ENCODE data around the gene NBEAL2. TPM values are rescaled to one million over a fixed set of nuclear protein-coding genes. Genes with fewer than 3 reads are reported as not detected.
A peak's percentile ranks its signal among the peaks of the same experiment; 100 is the strongest.

The NBEAL2 gene
- total and polyA plus RNA-seq, 10 of the 15 experiments (the other 5 are each of a cell fraction or from before 2014, with no cell fraction given), result 0.07 to 127 (median 29.4) TPM

GRCh38 chr3:46942481-46943236 is 36.8 kb upstream of the NBEAL2 start:
- SMC1A ChIA-PET (ENCODE audit: uncharacterized antibody, unreplicated experiment), result interaction anchor here (1.2 to 6.8 kb wide), 6 partner anchors 12 to 39 kb away, joined by 3 to 53 read pairs (median 4); no protein-coding TSS in a partner anchor
- no peak for FAIRE-seq

More at GRCh38 chr3:46942481-46943236, 36.8 kb upstream of the NBEAL2 start:
- ChIA-PET RAD21 (ENCODE audit: unreplicated experiment) (interaction anchor here (1.5 to 1.9 kb wide), 2 partner anchors 9 to 15 kb away, joined by 4 to 9 read pairs; no protein-coding TSS in a partner anchor), CTCF (interaction anchor here (2.2 kb wide), 1 partner anchor 13 kb away, joined by 7 read pairs; no protein-coding TSS in a partner anchor), POLR2A (interaction anchor here (1.6 to 5.2 kb wide), 3 partner anchors 10 to 15 kb away, joined by 5 to 44 read pairs (median 8); no protein-coding TSS in a partner anchor)
- in situ Hi-C loops (cut with MboI), result no loop called here
- Histone ChIP-seq H3K79me2 (ENCODE audit: control insufficient read depth, insufficient read depth, low read length) (peaks cover 88% of the 10 kb centered on the region), H3K4me3 (no peak overlapping the region), H3K36me3 (ENCODE audit: control insufficient read depth in 2 of 2, insufficient read depth in 2 of 2, low read length in 1 of 2) (peaks cover 34 to 49% of the 10 kb centered on the region in 2 experiments), H3K27me3 (replicated peaks in 1 of 2; ENCODE audit: control insufficient read depth in 2 of 2, insufficient read depth in 2 of 2, low read length in 1 of 2) (no peaks in the 10 kb centered on the region), H2AFZ (ENCODE audit: control insufficient read depth, low read depth, low read length) (no peak overlapping the region), H3K27ac (ENCODE audit: control insufficient read depth, insufficient read depth) (peak overlapping the region; percentile 50; the same call in 1 of the 2 replicates), H3K4me2 (ENCODE audit: control insufficient read depth, insufficient read depth) (no peak overlapping the region), H4K20me1 (ENCODE audit: control insufficient read depth, insufficient read depth) (0 out of 2 replicates have a peak, but pooled peaks cover 3% of the 10 kb centered on the region), H3K9me3 (replicated peaks; ENCODE audit: control insufficient read depth, insufficient read depth, low read length) (no peaks in the 10 kb centered on the region; the same call in 2 of the 3 replicates), H3K9ac (ENCODE audit: control insufficient read depth, insufficient read depth, low read length) (no peak overlapping the region), H3K4me1 (ENCODE audit: control insufficient read depth, insufficient read depth, low read length) (peaks cover 25% of the 10 kb centered on the region)
- no peak for DNase-seq (ENCODE audit: low read depth, low spot score)
- intact Hi-C loops (cut with micrococcal nuclease; ENCODE audit: unreplicated experiment), result no loop called here
- TF ChIP-seq STAT3 (IDR thresholded peaks at IDR 0.05; ENCODE audit: low read depth, low read length) (no peak), NKRF (conservative IDR thresholded peaks at IDR 0.05) (no peak), ZNF592 (IDR thresholded peaks at IDR 0.05) (no peak), RAD21 (IDR thresholded peaks at IDR 0.05; ENCODE audit: insufficient read depth, low read depth, low read length) (no peak), POLR2AphosphoS2 (IDR thresholded peaks at IDR 0.05; ENCODE audit: low read depth, low read length) (no peak), PML (IDR thresholded peaks at IDR 0.05; ENCODE audit: low read length) (no peak), PAX5 (IDR thresholded peaks at IDR 0.05; ENCODE audit: borderline replicate concordance, low read depth, low read length) (no peak), RFX5 (IDR thresholded peaks at IDR 0.05; ENCODE audit: low read depth, low read length) (no peak), E2F4 (IDR thresholded peaks at IDR 0.05; ENCODE audit: low read depth, low read length) (no peak), HSF1 (IDR thresholded peaks at IDR 0.05; ENCODE audit: low read depth, low read length) (no peak), MAX (IDR thresholded peaks at IDR 0.05; ENCODE audit: low read depth, low read length) (no peak)
- WGBS (ENCODE audit: insufficient coverage, insufficient replicate concordance, low lambda C conversion rate, missing lambda C conversion rate), result 93% methylated on average over 12 of the region's 12 CpGs
- ATAC-seq, result no peak
- BruUV-seq (replicated peaks), result no TSS peak

Data from GM12878 (cell line).